K562 (cell line): Measurements from ENCODE around the gene TMEM143. TPM values are rescaled to one million over a fixed set of nuclear protein-coding genes. Genes with fewer than 3 reads are reported as not detected.

Experiments
- ATAC-seq: fragments of 200-7000 bp; cut with Tn5 transposase; 3 replicates; pipeline ENCODE4 v1.9.1; 2020; ENCODE audit warnings: moderate library complexity
- BruUV-seq: library from RNA; stranded (reverse); fragments of 400-500 nt; replicated peaks from 2 replicates; lab custom pipeline; 2021; lab: Mats Ljungman, UMichigan
- CTCF ChIA-PET: fragments of 300-600 bp; formaldehyde crosslinking; extraction: SDS; loops from one replicate; lab custom pipeline; 2021; ENCODE audit warnings: low intra/inter-chr PET ratio; lab: Yijun Ruan, JAX
- POLR2A ChIA-PET: fragments of 300-600, 350-650 bp; sonication (Branson Sonifier 250); formaldehyde crosslinking; extraction: SDS; loops from one replicate; lab custom pipeline; 2021; ENCODE audit warnings: antibody characterized with exemption, inconsistent platforms; lab: Yijun Ruan, JAX
- DNase-seq, 4 experiments: peaks; one replicate each; pipeline versions ENCODE4 v3.0.0 to v3.0.0-alpha.2; 2011 to 2018; ENCODE audit warnings: low spot score in 3 of 4, mixed read lengths in 3 of 4; ENCODE audit errors: extremely low read depth in 1 of 4
- FAIRE-seq: peaks from 2 replicates; lab custom pipeline; 2011; peaks lifted over from hg19 to GRCh38; lab: Jason Lieb, UNC
- H2AFZ ChIP-seq: 2 replicates; pipeline ENCODE4 v1.6.0; 2011; ENCODE audit warnings: low read depth, low read length, control low read depth, inconsistent platforms
- H3K27ac ChIP-seq: fragments of 200-600 bp; 3 replicates; pipeline ENCODE4 v1.8.0; 2011; ENCODE audit warnings: low read depth, mild to moderate bottlenecking, control low read depth, inconsistent platforms, low read length, moderate library complexity, mixed read lengths; ENCODE audit errors: extremely low read depth
- H3K27me3 ChIP-seq, 2 experiments: fragments of 300-600 bp in 1 of 2; 2 replicates in 1 of 2; 3 replicates in 1 of 2; pipeline versions ENCODE4 v1.6.0 to v1.8.0; 2011; ENCODE audit warnings: inconsistent platforms in 2 of 2, low read length in 2 of 2, mild to moderate bottlenecking in 1 of 2, mixed read lengths in 1 of 2, moderate library complexity in 1 of 2; ENCODE audit not compliant: control insufficient read depth in 2 of 2, insufficient read depth in 2 of 2
- H3K36me3 ChIP-seq: fragments of 300-600 bp; 3 replicates; pipeline ENCODE4 v1.8.0; 2011; ENCODE audit warnings: mild to moderate bottlenecking, low read length, inconsistent platforms; ENCODE audit not compliant: control insufficient read depth, insufficient read depth
- H3K4me1 ChIP-seq, 2 experiments: fragments of 200-600 bp in 1 of 2; replicated peaks in 1 of 2; 2 replicates in 1 of 2; 3 replicates in 1 of 2; pipeline versions ENCODE4 v1.5.1 to v1.8.0; 2011; ENCODE audit warnings: inconsistent platforms in 2 of 2, low read length in 2 of 2, mild to moderate bottlenecking in 1 of 2, mixed read lengths in 1 of 2, moderate library complexity in 1 of 2; ENCODE audit not compliant: control insufficient read depth in 2 of 2, insufficient read depth in 2 of 2
- H3K4me2 ChIP-seq: 2 replicates; pipeline ENCODE4 v1.6.1; 2011; ENCODE audit warnings: low read length, control low read depth, inconsistent platforms, mixed read lengths; ENCODE audit not compliant: insufficient read depth
- H3K4me3 ChIP-seq: fragments of 200-600 bp; sonication (generic), shearing (Covaris generic); 2 replicates; pipeline ENCODE4 v1.5.1; 2016; ENCODE audit warnings: control low read depth, inconsistent platforms
- H3K79me2 ChIP-seq: fragments of 200-600 bp; 3 replicates; pipeline ENCODE4 v1.8.0; 2011; ENCODE audit warnings: low read length, inconsistent platforms; ENCODE audit not compliant: control insufficient read depth, insufficient read depth
- H3K9ac ChIP-seq, 2 experiments: 2 replicates each; pipeline versions ENCODE4 v1.6.0 to v1.6.1; 2011; ENCODE audit warnings: low read depth in 2 of 2, low read length in 2 of 2, control low read depth in 1 of 2, inconsistent platforms in 1 of 2, mild to moderate bottlenecking in 1 of 2, mixed read lengths in 1 of 2; ENCODE audit not compliant: insufficient read depth in 1 of 2
- H3K9me1 ChIP-seq: one replicate; pipeline ENCODE4 v1.6.0; 2011; ENCODE audit warnings: inconsistent platforms, mild to moderate bottlenecking, low read length, moderate library complexity; ENCODE audit not compliant: control insufficient read depth, insufficient read depth
- H3K9me3 ChIP-seq: replicated peaks from 2 replicates; pipeline ENCODE4 v1.5.1; 2011; ENCODE audit warnings: low read depth, low read length, inconsistent platforms; ENCODE audit not compliant: control insufficient read depth, insufficient read depth
- H4K20me1 ChIP-seq: replicated peaks from 2 replicates; pipeline ENCODE4 v1.6.1; 2011; ENCODE audit warnings: low read length, inconsistent platforms, mixed read lengths; ENCODE audit not compliant: control insufficient read depth, insufficient read depth
- BRCA1 ChIP-seq, 2 experiments: fragments of 450-650 bp in 1 of 2; sonication (generic) in 1 of 2; formaldehyde crosslinking in 1 of 2; IDR thresholded peaks; 2 replicates each; pipeline versions ENCODE4 v1.5.0 to v1.6.1; 2017 to 2020; ENCODE audit warnings: mild to moderate bottlenecking in 1 of 2, missing genetic modification reagents in 1 of 2
- MXD1 ChIP-seq: fragments of 250-450 bp; sonication (Bioruptor Pico); IDR thresholded peaks from 2 replicates; pipeline ENCODE4 v1.8.0; 2021; ENCODE audit warnings: borderline replicate concordance, mild to moderate bottlenecking, moderate library complexity; ENCODE audit not compliant: poor library complexity, severe bottlenecking
- NCOA2 ChIP-seq, 2 experiments: fragments of 450-650 bp; IDR thresholded peaks; 2 replicates each; pipeline ENCODE4 v1.6.1; 2018; ENCODE audit warnings: mild to moderate bottlenecking in 2 of 2, moderate library complexity in 1 of 2; ENCODE audit not compliant: partially characterized antibody in 2 of 2
- NUFIP1 ChIP-seq: fragments of 450-650 bp; IDR thresholded peaks from 2 replicates; pipeline ENCODE4 v1.6.1; 2018; ENCODE audit not compliant: partially characterized antibody
- RBM22 ChIP-seq: fragments of 200-400 bp; formaldehyde crosslinking; IDR thresholded peaks from 2 replicates; pipeline ENCODE4 v1.6.1; 2018; ENCODE audit warnings: low read length, low read depth; ENCODE audit not compliant: poor library complexity, severe bottlenecking
- SAFB2 ChIP-seq: fragments of 200-400 bp; formaldehyde crosslinking; IDR thresholded peaks from 2 replicates; pipeline ENCODE4 v1.6.1; 2018; ENCODE audit warnings: borderline replicate concordance, low read length, low read depth, moderate library complexity; ENCODE audit not compliant: severe bottlenecking
- U2AF2 ChIP-seq: fragments of 200-400 bp; formaldehyde crosslinking; optimal IDR thresholded peaks from 2 replicates; pipeline ENCODE3; 2017; ENCODE audit warnings: low read depth, mild to moderate bottlenecking, low read length
- ZNF124 ChIP-seq: sonication (generic); formaldehyde crosslinking; IDR thresholded peaks from 2 replicates; pipeline ENCODE4 v1.8.1; 2022; ENCODE audit warnings: missing genetic modification reagents
- WGBS: fragments of 100-300 bp; shearing (Covaris generic); methylation state at CpG from one replicate; pipeline ENCODE4 v1.1.6; 2016; ENCODE audit warnings: low coverage, mixed read lengths; ENCODE audit not compliant: insufficient coverage; ENCODE audit errors: missing lambda C conversion rate; 5-methylcytosine and 5-hydroxymethylcytosine counted together
- in situ Hi-C: fragments of 300-500 bp; cut with MboI; formaldehyde crosslinking; loops from 4 replicates; pipeline ENCODE4 v1.15.0; 2018; ENCODE audit warnings: inconsistent platforms, mixed read lengths
- intact Hi-C: fragments of 100-400 bp; cut with micrococcal nuclease; formaldehyde crosslinking; loops from 2 replicates; pipeline ENCODE4 v1.14.2; 2022
- polyA plus RNA-seq, 8 experiments: library from polyadenylated mRNA; depleted of rRNA in 4 of 8; stranded (reverse) in 5 of 8; unstranded in 3 of 8; fragments of >200 nt; fragmentation: Nextera tagmentation in 2 of 8; fragmentation: Illumina TruSeq in 1 of 8; extraction: Ambion mirVana in 2 of 8; extraction: Trizol in 1 of 8; gene quantifications; 2 replicates each; pipeline versions ENCODE4 v1.2.1 to v1.2.3, GENCODE V29; 2011 to 2014; ENCODE audit warnings: inconsistent platforms in 1 of 8, missing spikeins in 1 of 8
- total RNA-seq, 7 experiments: library from RNA; depleted of rRNA in 6 of 7; stranded (reverse); fragments of >200 nt in 6 of 7; fragmentation: Illumina TruSeq in 2 of 7; extraction: Trizol in 2 of 7; gene quantifications; 2 replicates each; pipeline versions ENCODE4 v1.2.1 to v1.2.3, GENCODE V29; 2011 to 2021; ENCODE audit warnings: low replicate concordance in 1 of 7

The TMEM143 gene
- total and polyA plus RNA-seq, 9 of the 15 experiments (the other 6 are each of a cell fraction or from before 2014, with no cell fraction given): 0.66 to 8.8 (median 4.3) TPM

GRCh38 chr19:48371367-48371766 is 7.6 kb upstream of the TMEM143 start:
- WGBS: 54% methylated on average over 7 of the region's 7 CpGs
- no peaks in the 10 kb centered on the region for H4K20me1 ChIP-seq
- no peaks in the 10 kb centered on the region for H3K9me3 ChIP-seq
- in situ Hi-C loops: no loop called here
- BruUV-seq: no TSS peak
- H2AFZ ChIP-seq: no peak overlapping the region
- no peaks in the 10 kb centered on the region for H3K9me1 ChIP-seq
- intact Hi-C loops: no loop called here
- POLR2A ChIA-PET: no interaction called here
- DNase-seq (no peak), ATAC-seq (no peak)
- no peaks in the 10 kb centered on the region for H3K27me3 ChIP-seq
- no peak overlapping the region for H3K9ac ChIP-seq
- H3K36me3 ChIP-seq: no peaks in the 10 kb centered on the region
- H3K4me3 ChIP-seq: no peak overlapping the region
- TF ChIP-seq NUFIP1 (no peak), U2AF2 (no peak), BRCA1 (IDR thresholded peaks at IDR 0.05) (no peak), BRCA1 (CRISPR knock-in tag; IDR thresholded peaks at IDR 0.05) (no peak), MXD1 (CRISPR knock-in tag) (no peak), SAFB2 (no peak), NCOA2 (IDR thresholded peaks at IDR 0.05; ENCODE audit: partially characterized antibody in 2 of 2) (no peak), ZNF124 (CRISPR knock-in tag) (no peak), RBM22 (no peak)
- TF ChIP-seq, all 486 proteins: peak for 0
- H3K79me2 ChIP-seq: no peaks in the 10 kb centered on the region
- no peak overlapping the region for H3K4me2 ChIP-seq
- FAIRE-seq: no peak
- CTCF ChIA-PET: no interaction called here
- no peak overlapping the region for H3K27ac ChIP-seq
- H3K4me1 ChIP-seq: peaks cover 0 to 20% of the 10 kb centered on the region in 2 experiments; a peak in 2 of 5 replicates
